IPS DF 6.9 (cell line): ENCODE measurements around the gene PRPF18.

Experiments used
- DNase-seq: peaks from one replicate; pipeline ENCODE4 v3.0.0-alpha.2; 2013; ENCODE audit warnings: low read depth, low spot score
- H3K27ac ChIP-seq: one replicate; pipeline ENCODE4 v1.5.1; 2013; ENCODE audit warnings: low read length, control low read depth
- H3K27me3 ChIP-seq: 2 replicates; pipeline ENCODE4 v1.6.1; 2013; ENCODE audit warnings: mild to moderate bottlenecking, low read length; ENCODE audit not compliant: control insufficient read depth, insufficient read depth
- H3K36me3 ChIP-seq: 2 replicates; pipeline ENCODE4 v1.6.1; 2013; ENCODE audit warnings: low read length; ENCODE audit not compliant: control insufficient read depth, insufficient read depth
- H3K4me1 ChIP-seq: 2 replicates; pipeline ENCODE4 v1.6.1; 2013; ENCODE audit warnings: low read length; ENCODE audit not compliant: control insufficient read depth, insufficient read depth
- H3K4me3 ChIP-seq: 2 replicates; pipeline ENCODE4 v1.5.1; 2013; ENCODE audit warnings: mild to moderate bottlenecking, low read length
- H3K9me3 ChIP-seq: 2 replicates; pipeline ENCODE4 v1.6.1; 2013; ENCODE audit warnings: low read length, inconsistent platforms; ENCODE audit not compliant: control insufficient read depth, insufficient read depth
- WGBS: extraction: QIAGEN DNeasy Blood & Tissue Kit; methylation state at CpG from one replicate; pipeline ENCODE4 v1.1.7; 2013; ENCODE audit warnings: mixed read lengths, missing lambda C conversion rate; ENCODE audit not compliant: insufficient read length, insufficient coverage; 5-methylcytosine and 5-hydroxymethylcytosine counted together

PRPF18 gene

DNA sequence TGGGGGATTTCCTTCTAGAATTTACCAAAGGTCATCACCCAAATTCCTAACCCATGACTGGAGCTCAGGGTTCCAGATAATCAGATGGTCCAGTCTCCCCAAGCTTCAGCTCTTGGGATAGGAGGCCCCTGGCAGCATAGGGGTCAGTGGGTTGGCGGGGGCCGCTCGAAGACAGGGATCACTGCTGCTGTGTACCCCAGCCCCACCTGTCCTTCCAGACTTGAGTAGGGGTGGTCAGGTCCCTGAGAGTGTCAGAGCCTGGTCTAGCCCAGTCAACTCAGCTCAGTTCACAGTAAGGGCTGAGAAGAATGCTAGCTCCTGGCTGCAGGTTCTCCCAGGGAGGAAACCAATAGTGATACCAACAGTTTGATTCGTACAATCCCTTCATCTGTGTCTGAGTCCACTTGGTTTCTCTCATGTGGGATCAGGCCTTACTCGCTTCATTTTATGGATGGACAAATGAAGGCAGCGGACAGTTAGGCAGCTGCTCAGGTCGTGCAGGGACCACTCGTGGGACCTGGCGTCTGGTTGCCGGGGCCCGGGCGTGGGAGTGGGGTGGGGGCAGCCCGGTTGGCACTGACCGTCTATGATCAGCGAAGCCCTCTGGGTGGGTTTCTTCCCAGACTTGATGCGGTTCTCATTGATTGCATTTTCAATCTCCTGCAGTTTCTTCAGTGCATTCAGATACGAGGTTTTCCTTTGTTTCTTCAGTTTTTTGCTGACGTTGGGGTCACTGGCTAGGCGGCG is 78.9 kb downstream of the PRPF18 start:
- no CpG with 5 or more reads among the region's 20 CpGs for WGBS
- H3K27ac ChIP-seq, result no peak overlapping the region
- H3K9me3 ChIP-seq, result no peaks in the 10 kb centered on the region
- H3K4me1 ChIP-seq, result no peaks in the 10 kb centered on the region
- DNase-seq, result no peak
- H3K27me3 ChIP-seq, result no peaks in the 10 kb centered on the region
- no peak overlapping the region for H3K4me3 ChIP-seq
- H3K36me3 ChIP-seq, result peaks cover 4% of the 10 kb centered on the region; the same call in 1 of the 2 replicates

DNA sequence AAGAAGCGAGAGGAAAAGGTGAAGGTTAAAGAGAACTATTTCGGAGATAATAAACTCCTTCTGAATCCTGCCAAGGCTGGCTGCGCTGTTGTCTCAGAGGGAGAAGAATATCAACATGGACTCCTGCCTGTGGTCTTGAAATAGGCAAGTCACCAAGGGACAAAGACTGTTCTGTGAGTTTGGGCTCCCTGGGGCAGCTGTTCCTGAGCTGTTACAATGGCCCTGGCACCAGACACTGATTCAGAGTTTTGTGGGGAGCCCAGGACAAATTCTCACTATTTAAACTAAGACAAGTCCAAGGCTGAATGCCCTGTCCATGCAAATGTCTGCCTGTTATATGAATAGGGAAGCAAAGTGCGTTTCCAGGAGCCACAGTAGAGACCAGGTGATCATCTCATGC is 81.4 kb downstream of the PRPF18 start:
- Histone ChIP-seq H3K27me3 (no peaks in the 10 kb centered on the region), H3K27ac (no peak overlapping the region), H3K4me1 (peaks cover 4% of the 10 kb centered on the region; the same call in 1 of the 2 replicates), H3K4me3 (no peak overlapping the region), H3K36me3 (peaks cover 6% of the 10 kb centered on the region; the same call in 1 of the 2 replicates), H3K9me3 (no peaks in the 10 kb centered on the region)
- WGBS, result no CpG with 5 or more reads among the region's 4 CpGs
- DNase-seq, result no peak

DNA sequence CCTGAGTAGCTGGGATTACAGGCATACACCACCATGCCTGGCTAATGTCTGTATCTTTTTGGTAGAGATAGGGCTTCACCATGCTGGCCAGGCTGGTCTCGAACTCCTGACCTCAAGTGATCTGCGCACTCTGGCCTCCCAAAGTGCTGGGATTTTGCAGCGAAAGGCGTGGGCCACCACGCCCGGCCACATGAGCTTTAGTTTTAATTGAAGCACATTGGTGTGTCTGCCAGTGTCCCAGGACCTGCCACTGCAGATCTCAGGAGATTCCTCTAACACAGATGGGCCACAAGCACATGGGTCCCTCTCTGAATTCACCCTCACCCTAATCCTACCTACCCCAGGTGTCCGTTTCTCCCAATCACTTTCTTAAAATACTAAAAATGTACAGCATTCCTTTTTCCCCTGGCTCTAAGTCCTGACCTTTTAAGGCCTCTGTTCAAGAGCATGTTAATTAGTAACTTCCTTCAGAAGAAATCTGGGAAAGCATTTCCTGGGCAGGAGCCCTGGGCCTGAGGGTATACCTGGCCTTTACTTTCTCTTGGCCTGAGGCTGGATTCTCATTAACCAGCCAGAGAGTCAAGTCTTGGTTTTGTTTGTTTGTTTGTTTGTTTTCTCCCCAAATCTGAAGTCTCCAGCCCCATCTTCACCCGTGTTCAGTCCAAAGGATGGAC is 82.6 kb downstream of the PRPF18 start:
- Histone ChIP-seq H3K4me1 (peaks cover 6% of the 10 kb centered on the region), H3K27ac (no peak overlapping the region), H3K27me3 (no peaks in the 10 kb centered on the region), H3K9me3 (no peaks in the 10 kb centered on the region), H3K36me3 (peaks cover 6% of the 10 kb centered on the region; the same call in 1 of the 2 replicates), H3K4me3 (no peak overlapping the region)
- no peak for DNase-seq
- WGBS, result 100% methylated on average over 1 of the region's 8 CpGs

GRCh38 chr10:13669901-13670300 is 83.1 kb downstream of the PRPF18 start:
- no peaks in the 10 kb centered on the region for H3K27me3 ChIP-seq
- DNase-seq, result no peak
- WGBS, result no CpG with 5 or more reads among the region's 12 CpGs
- H3K9me3 ChIP-seq, result no peaks in the 10 kb centered on the region
- peaks cover 6% of the 10 kb centered on the region; the same call in 1 of the 2 replicates for H3K36me3 ChIP-seq
- H3K4me1 ChIP-seq, result peaks cover 6% of the 10 kb centered on the region
- no peak overlapping the region for H3K4me3 ChIP-seq
- no peak overlapping the region for H3K27ac ChIP-seq

- no peaks in the 10 kb centered on the region for H3K9me3 ChIP-seq
- H3K4me3 ChIP-seq, result no peak overlapping the region
- H3K4me1 ChIP-seq, result peaks cover 6% of the 10 kb centered on the region
- DNase-seq, result no peak
- H3K27ac ChIP-seq, result no peak overlapping the region
- peaks cover 6% of the 10 kb centered on the region; the same call in 1 of the 2 replicates for H3K36me3 ChIP-seq
- H3K27me3 ChIP-seq, result no peaks in the 10 kb centered on the region
- WGBS, result no CpG with 5 or more reads among the region's 10 CpGs
These were observed 83.5 kb downstream of the PRPF18 start for GRCh38 chr10:13670311-13670710.

- 0 out of 2 replicates have a peak, but pooled peaks cover 2% of the 10 kb centered on the region for H3K36me3 ChIP-seq
- no peaks in the 10 kb centered on the region for H3K27me3 ChIP-seq
- H3K9me3 ChIP-seq, result no peaks in the 10 kb centered on the region
- H3K4me3 ChIP-seq, result no peak overlapping the region
- peaks cover 6% of the 10 kb centered on the region for H3K4me1 ChIP-seq
- H3K27ac ChIP-seq, result no peak overlapping the region
- WGBS, result no CpG with 5 or more reads among the region's 10 CpGs
- no peak for DNase-seq
These were observed 85.1 kb downstream of the PRPF18 start for GRCh38 chr10:13671904-13672303.

GRCh38 chr10:13672548-13672947 is 85.8 kb downstream of the PRPF18 start:
- Histone ChIP-seq H3K36me3 (0 out of 2 replicates have a peak, but pooled peaks cover 2% of the 10 kb centered on the region), H3K27me3 (no peaks in the 10 kb centered on the region), H3K9me3 (no peaks in the 10 kb centered on the region), H3K4me1 (peaks cover 6% of the 10 kb centered on the region), H3K27ac (no peak overlapping the region), H3K4me3 (no peak overlapping the region)
- WGBS, result no CpG with 5 or more reads among the region's 7 CpGs
- DNase-seq, result no peak

- WGBS, result no CpG with 5 or more reads among the region's 8 CpGs
- H3K9me3 ChIP-seq, result no peaks in the 10 kb centered on the region
- no peak overlapping the region for H3K4me3 ChIP-seq
- no peak for DNase-seq
- peaks cover 6% of the 10 kb centered on the region for H3K4me1 ChIP-seq
- no peaks in the 10 kb centered on the region for H3K27me3 ChIP-seq
- no peak overlapping the region for H3K27ac ChIP-seq
- 0 out of 2 replicates have a peak, but pooled peaks cover 2% of the 10 kb centered on the region for H3K36me3 ChIP-seq
These were observed 86.4 kb downstream of the PRPF18 start for GRCh38 chr10:13673156-13673555.

- WGBS, result no CpG with 5 or more reads among the region's 20 CpGs
- Histone ChIP-seq H3K36me3 (0 out of 2 replicates have a peak, but pooled peaks cover 2% of the 10 kb centered on the region), H3K4me3 (no peak overlapping the region)
These were observed 88.2 kb downstream of the PRPF18 start for GRCh38 chr10:13674645-13675588.

More at GRCh38 chr10:13674645-13675588, 88.2 kb downstream of the PRPF18 start:
- Histone ChIP-seq H3K27ac (no peak overlapping the region), H3K9me3 (no peaks in the 10 kb centered on the region), H3K27me3 (no peaks in the 10 kb centered on the region), H3K4me1 (peaks cover 6% of the 10 kb centered on the region)
- DNase-seq, result no peak
